ENCODE data around the gene EXOC2.

DNA sequence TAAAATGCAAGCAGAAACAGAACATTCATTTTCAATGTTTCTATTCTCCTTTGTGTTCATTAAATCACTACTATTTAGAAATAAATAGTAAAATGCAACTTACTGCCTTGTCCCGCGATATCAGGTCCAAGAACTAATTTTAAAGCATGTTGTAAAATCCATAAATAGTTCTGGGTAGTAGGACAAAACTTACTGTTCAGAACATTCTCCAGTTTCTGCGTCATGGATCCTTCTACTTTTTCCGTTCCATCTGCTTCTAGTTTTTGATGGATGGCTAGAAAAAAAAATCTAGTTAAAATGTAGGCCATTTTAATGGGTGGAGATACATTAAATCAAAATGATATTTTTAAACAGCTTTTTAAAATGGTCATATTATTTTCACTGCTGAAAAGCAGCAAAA, 83.0 kb downstream of the EXOC2 start:
- TF ChIP-seq, protein P1, sequence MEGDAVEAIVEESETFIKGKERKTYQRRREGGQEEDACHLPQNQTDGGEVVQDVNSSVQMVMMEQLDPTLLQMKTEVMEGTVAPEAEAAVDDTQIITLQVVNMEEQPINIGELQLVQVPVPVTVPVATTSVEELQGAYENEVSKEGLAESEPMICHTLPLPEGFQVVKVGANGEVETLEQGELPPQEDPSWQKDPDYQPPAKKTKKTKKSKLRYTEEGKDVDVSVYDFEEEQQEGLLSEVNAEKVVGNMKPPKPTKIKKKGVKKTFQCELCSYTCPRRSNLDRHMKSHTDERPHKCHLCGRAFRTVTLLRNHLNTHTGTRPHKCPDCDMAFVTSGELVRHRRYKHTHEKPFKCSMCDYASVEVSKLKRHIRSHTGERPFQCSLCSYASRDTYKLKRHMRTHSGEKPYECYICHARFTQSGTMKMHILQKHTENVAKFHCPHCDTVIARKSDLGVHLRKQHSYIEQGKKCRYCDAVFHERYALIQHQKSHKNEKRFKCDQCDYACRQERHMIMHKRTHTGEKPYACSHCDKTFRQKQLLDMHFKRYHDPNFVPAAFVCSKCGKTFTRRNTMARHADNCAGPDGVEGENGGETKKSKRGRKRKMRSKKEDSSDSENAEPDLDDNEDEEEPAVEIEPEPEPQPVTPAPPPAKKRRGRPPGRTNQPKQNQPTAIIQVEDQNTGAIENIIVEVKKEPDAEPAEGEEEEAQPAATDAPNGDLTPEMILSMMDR (conservative IDR thresholded peaks at IDR 0.05), result no peak
- no peak for TF ChIP-seq ZFX (IDR thresholded peaks at IDR 0.05)

Data from C4-2B (cell line).